DND-41 (cell line): ENCODE measurements around the gene CPM.

Experiments
- ATAC-seq: fragments of 200-7000 bp; cut with Tn5 transposase; 3 replicates; pipeline ENCODE4 v1.9.1; 2021; ENCODE audit warnings: low read depth; ENCODE audit not compliant: insufficient read depth
- DNase-seq: peaks from one replicate; pipeline ENCODE4 v3.0.0-alpha.2; 2020
- H2AFZ ChIP-seq: 2 replicates; pipeline ENCODE4 v1.6.0; 2012; ENCODE audit warnings: low read depth, low read length
- H3K27ac ChIP-seq: 2 replicates; pipeline ENCODE4 v1.5.1; 2012; ENCODE audit warnings: low read length, inconsistent platforms
- H3K27me3 ChIP-seq: fragments of 200-600 bp; sonication (generic); 2 replicates; pipeline ENCODE4 v1.6.0; 2012; ENCODE audit warnings: low read length, mild to moderate bottlenecking, inconsistent platforms; ENCODE audit not compliant: insufficient read depth, poor library complexity
- H3K36me3 ChIP-seq: 2 replicates; pipeline ENCODE4 v1.5.1; 2012; ENCODE audit warnings: low read length, inconsistent platforms; ENCODE audit not compliant: insufficient read depth
- H3K4me1 ChIP-seq: 2 replicates; pipeline ENCODE4 v1.5.1; 2012; ENCODE audit warnings: mild to moderate bottlenecking, low read length; ENCODE audit not compliant: insufficient read depth
- H3K4me2 ChIP-seq: 2 replicates; pipeline ENCODE4 v1.6.0; 2012; ENCODE audit warnings: mild to moderate bottlenecking, moderate library complexity, low read length, inconsistent platforms; ENCODE audit not compliant: insufficient read depth
- H3K4me3 ChIP-seq, 2 experiments: fragments of 200-600 bp in 1 of 2; shearing (Covaris generic) in 1 of 2; 2 replicates each; pipeline ENCODE4 v1.5.1; 2012 to 2016; ENCODE audit warnings: inconsistent platforms in 2 of 2, low read length in 2 of 2, mild to moderate bottlenecking in 2 of 2, low read depth in 1 of 2, moderate library complexity in 1 of 2
- H3K79me2 ChIP-seq: 2 replicates; pipeline ENCODE4 v1.6.0; 2012; ENCODE audit warnings: low read length, inconsistent platforms; ENCODE audit not compliant: insufficient read depth
- H3K9ac ChIP-seq: 2 replicates; pipeline ENCODE4 v1.6.0; 2012; ENCODE audit warnings: low read depth, mild to moderate bottlenecking, inconsistent platforms, low read length, moderate library complexity
- H3K9me3 ChIP-seq: 2 replicates; pipeline ENCODE4 v1.5.1; 2012; ENCODE audit warnings: low read length, moderate library complexity, mild to moderate bottlenecking, inconsistent platforms; ENCODE audit not compliant: insufficient read depth, severe bottlenecking
- H4K20me1 ChIP-seq: 2 replicates; pipeline ENCODE4 v1.6.0; 2012; ENCODE audit warnings: low read length; ENCODE audit not compliant: insufficient read depth
- EZH2 ChIP-seq: IDR thresholded peaks from 3 replicates; pipeline ENCODE4 v1.6.1; 2012; ENCODE audit warnings: borderline replicate concordance, low read depth, mild to moderate bottlenecking, moderate library complexity, low read length, inconsistent platforms; ENCODE audit not compliant: severe bottlenecking
- TF ChIP-seq, protein P1 (sequence below): IDR thresholded peaks from 2 replicates; pipeline ENCODE4 v1.5.1; 2012; ENCODE audit warnings: borderline replicate concordance, low read length, moderate library complexity, mild to moderate bottlenecking; ENCODE audit not compliant: poor library complexity, severe bottlenecking; ENCODE audit errors: extremely low read depth

Gene CPM

GRCh38 chr12:68831272-68831671 is 101.7 kb downstream of the CPM start:
- no peak for ATAC-seq
- Histone ChIP-seq H3K79me2 (peaks cover 14% of the 10 kb centered on the region), H3K4me1 (no peaks in the 10 kb centered on the region), H3K27me3 (no peaks in the 10 kb centered on the region), H2AFZ (no peak overlapping the region), H3K9me3 (no peaks in the 10 kb centered on the region), H3K4me3 (no peak overlapping the region), H4K20me1 (peaks cover 13% of the 10 kb centered on the region; the same call in 1 of the 2 replicates), H3K9ac (no peak overlapping the region), H3K27ac (no peak overlapping the region), H3K36me3 (peaks cover 90% of the 10 kb centered on the region), H3K4me2 (no peak overlapping the region)
- no peak for TF ChIP-seq EZH2
- TF ChIP-seq, protein P1, sequence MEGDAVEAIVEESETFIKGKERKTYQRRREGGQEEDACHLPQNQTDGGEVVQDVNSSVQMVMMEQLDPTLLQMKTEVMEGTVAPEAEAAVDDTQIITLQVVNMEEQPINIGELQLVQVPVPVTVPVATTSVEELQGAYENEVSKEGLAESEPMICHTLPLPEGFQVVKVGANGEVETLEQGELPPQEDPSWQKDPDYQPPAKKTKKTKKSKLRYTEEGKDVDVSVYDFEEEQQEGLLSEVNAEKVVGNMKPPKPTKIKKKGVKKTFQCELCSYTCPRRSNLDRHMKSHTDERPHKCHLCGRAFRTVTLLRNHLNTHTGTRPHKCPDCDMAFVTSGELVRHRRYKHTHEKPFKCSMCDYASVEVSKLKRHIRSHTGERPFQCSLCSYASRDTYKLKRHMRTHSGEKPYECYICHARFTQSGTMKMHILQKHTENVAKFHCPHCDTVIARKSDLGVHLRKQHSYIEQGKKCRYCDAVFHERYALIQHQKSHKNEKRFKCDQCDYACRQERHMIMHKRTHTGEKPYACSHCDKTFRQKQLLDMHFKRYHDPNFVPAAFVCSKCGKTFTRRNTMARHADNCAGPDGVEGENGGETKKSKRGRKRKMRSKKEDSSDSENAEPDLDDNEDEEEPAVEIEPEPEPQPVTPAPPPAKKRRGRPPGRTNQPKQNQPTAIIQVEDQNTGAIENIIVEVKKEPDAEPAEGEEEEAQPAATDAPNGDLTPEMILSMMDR: no peak
- DNase-seq: no peak

DNA sequence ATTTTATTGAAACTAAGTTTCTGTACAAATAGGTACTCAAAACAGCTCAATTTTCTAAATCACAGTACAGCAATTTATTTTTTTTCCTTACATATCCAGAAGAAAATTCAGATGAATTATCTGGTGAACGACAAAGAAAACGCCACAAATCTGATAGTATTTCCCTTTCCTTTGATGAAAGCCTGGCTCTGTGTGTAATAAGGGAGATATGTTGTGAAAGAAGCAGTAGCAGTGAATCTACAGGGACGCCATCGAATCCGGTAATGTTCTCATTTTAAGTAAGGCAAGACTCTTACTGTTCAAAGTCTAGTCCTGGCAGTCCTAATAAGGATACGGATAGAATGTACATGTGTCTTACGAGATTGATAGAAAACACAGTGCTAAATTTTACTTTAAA is 104.3 kb downstream of the CPM start:
- Histone ChIP-seq H4K20me1 (peaks cover 10% of the 10 kb centered on the region; the same call in 1 of the 2 replicates), H3K9ac (no peak overlapping the region), H3K9me3 (no peaks in the 10 kb centered on the region), H3K79me2 (peaks cover 23% of the 10 kb centered on the region), H3K36me3 (peaks cover 90% of the 10 kb centered on the region), H3K4me3 (no peak overlapping the region), H3K27me3 (no peaks in the 10 kb centered on the region), H3K4me2 (no peak overlapping the region), H2AFZ (no peak overlapping the region), H3K27ac (no peak overlapping the region), H3K4me1 (no peaks in the 10 kb centered on the region)
- no peak for TF ChIP-seq EZH2
- TF ChIP-seq, protein P1: no peak
- no peak for ATAC-seq
- no peak for DNase-seq

DNA sequence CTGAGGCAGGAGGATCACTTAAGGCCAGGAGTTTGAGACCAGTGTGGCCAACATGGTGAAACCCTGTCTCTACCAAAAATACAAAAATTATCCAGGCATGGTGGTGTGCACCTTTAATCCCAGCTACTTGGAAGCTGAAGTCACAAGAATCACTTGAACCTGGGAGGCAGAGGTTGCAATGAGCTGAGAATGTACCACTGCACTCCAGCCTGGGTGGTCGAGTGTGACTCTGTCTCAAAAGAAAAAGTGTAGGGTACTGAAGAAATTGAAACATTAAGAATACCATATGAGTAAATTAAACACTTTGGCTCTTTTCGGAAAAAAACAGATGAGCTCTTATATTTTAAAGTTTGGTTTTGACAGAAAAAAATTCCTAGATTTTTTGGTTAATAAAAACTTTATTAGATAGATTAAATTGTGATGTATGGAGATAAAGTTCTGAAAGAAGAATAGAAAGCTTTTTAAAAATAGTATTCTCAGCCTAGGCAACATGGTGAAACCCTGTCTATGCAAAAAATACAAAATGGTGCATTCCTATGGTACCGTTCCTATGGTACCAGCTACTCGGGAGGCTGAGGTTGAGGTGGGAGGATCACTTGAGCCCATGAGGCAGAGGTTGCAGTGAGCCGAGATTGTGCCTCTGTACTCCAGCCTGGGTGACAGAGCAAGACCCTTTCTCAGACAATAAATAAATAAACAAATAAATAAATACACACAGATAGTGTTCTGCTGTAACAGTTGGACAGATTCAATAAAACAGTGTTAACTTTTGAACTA is 104.9 kb downstream of the CPM start:
- Histone ChIP-seq H3K27ac (no peak overlapping the region), H4K20me1 (peaks cover 9% of the 10 kb centered on the region; the same call in 1 of the 2 replicates), H3K4me2 (no peak overlapping the region)

More for the DNA sequence above, 104.9 kb downstream of the CPM start:
- Histone ChIP-seq H3K9ac (no peak overlapping the region), H2AFZ (no peak overlapping the region), H3K27me3 (no peaks in the 10 kb centered on the region), H3K4me3 (no peak overlapping the region), H3K9me3 (no peaks in the 10 kb centered on the region), H3K36me3 (peaks cover 93% of the 10 kb centered on the region), H3K79me2 (peaks cover 27% of the 10 kb centered on the region), H3K4me1 (no peaks in the 10 kb centered on the region)
- TF ChIP-seq EZH2: no peak
- TF ChIP-seq, protein P1: no peak
- ATAC-seq (no peak), DNase-seq (no peak)
